Fibroblast of villous mesenchyme (primary cell): Measurements from ENCODE around the gene SIX3. TPM values are rescaled to one million over a fixed set of nuclear protein-coding genes. Genes with fewer than 3 reads are reported as not detected.
A peak's percentile ranks its signal among the peaks of the same experiment; 100 is the strongest.

ENCODE experiments used
- DNase-seq: peaks from one replicate; pipeline ENCODE4 v3.0.0-alpha.2; 2010; ENCODE audit warnings: low read depth
- H3K4me3 ChIP-seq: 2 replicates; pipeline ENCODE4 v1.5.1; 2011; ENCODE audit warnings: low read depth, mild to moderate bottlenecking, low read length
- CTCF ChIP-seq: IDR thresholded peaks from 2 replicates; pipeline ENCODE4 v1.5.1; 2012; ENCODE audit warnings: low read depth, mild to moderate bottlenecking, low read length; ENCODE audit not compliant: insufficient read depth
- total RNA-seq: library from RNA; depleted of rRNA; stranded (reverse); fragments of >200 nt; gene quantifications from 2 replicates; pipeline ENCODE4 v1.2.3, GENCODE V29; 2012

SIX3 gene
- total RNA-seq, 1 donor: not detected

- no peak overlapping the region for H3K4me3 ChIP-seq
- DNase-seq: peak; percentile 29
- no peak for TF ChIP-seq CTCF
Measured at GRCh38 chr2:44957656-44958327, 16.3 kb downstream of the SIX3 start.

GRCh38 chr2:44959855-44960254, 18.4 kb downstream of the SIX3 start:
- no peak for DNase-seq
- H3K4me3 ChIP-seq: no peak overlapping the region
- TF ChIP-seq CTCF: no peak

- no peak for TF ChIP-seq CTCF
- DNase-seq: no peak
Measured at GRCh38 chr2:44960871-44961270, 19.4 kb downstream of the SIX3 start.

GRCh38 chr2:44962176-44962695, 20.7 kb downstream of the SIX3 start:
- TF ChIP-seq CTCF: no peak
- no peak for DNase-seq
- no peak overlapping the region for H3K4me3 ChIP-seq

More at GRCh38 chr2:44960871-44961270, 19.4 kb downstream of the SIX3 start:
- H3K4me3 ChIP-seq: no peak overlapping the region

DNA sequence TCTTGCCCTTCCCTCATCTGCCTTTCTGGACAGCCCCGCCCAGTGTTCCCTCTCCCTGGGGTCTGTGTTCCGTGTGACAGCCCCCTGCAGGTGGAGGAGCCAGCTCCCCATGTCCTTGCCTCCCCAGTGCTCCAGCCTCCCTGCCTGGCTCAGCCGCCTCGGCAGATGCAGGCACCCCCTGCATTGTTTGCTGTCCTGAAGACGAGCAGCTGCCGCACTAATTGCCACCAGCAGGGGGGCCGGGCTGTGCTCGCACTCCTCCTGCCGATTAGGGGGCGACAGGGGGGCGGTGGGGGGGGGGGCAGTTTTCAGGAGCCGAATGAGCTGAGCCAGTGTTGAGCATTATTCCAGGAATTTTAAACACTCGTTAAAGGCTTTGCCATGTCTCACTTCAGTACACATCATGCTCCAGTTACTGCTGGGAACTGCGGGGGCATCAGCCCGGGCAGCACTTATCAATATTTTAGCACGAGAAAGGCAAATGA, 23.3 kb downstream of the SIX3 start:
- TF ChIP-seq CTCF: peak; percentile 16
- no peak for DNase-seq
- H3K4me3 ChIP-seq: no peak overlapping the region

DNA sequence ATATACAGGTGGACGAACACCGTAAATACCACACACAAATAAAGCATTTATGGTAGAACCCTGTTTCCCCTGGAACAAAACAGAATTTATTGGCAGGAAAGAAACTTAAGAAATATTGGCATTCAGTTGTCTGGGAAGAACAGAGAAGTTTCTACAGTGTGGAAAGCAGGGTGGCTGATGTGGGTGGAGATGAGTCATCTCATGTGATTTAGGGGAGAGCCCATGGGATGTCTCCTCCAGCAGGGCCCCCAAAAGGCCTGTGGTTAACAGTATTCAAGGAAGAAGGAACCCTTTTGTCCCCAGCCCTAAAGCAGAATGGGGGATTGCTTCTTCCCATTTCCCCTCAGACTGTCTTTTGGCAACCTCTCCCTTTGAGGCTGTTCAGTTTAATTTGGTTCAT, 24.2 kb downstream of the SIX3 start:
- no peak for DNase-seq
- no peak for TF ChIP-seq CTCF
- H3K4me3 ChIP-seq: no peak overlapping the region
